ENCODE measurements around the gene JUND. TPM values are rescaled to one million over a fixed set of nuclear protein-coding genes. Genes with fewer than 3 reads are reported as not detected.

Gene JUND
- polyA plus RNA-seq, 1 donor (not counting 4 experiments of a cell fraction or from before 2014, with no cell fraction given) = 17.2 TPM

GRCh38 chr19:18286973-18287635 lies 5.7 kb upstream of the JUND start:
- Histone ChIP-seq H4K20me1 (ENCODE audit: control insufficient read depth, extremely low read depth, insufficient read depth, low read length) (no peaks in the 10 kb centered on the region), H2AFZ (ENCODE audit: control insufficient read depth, low read length) (peak overlapping the region; percentile 38), H3K9me3 (ENCODE audit: control insufficient read depth, low read depth, low read length) (no peaks in the 10 kb centered on the region), H3K9me1 (ENCODE audit: control insufficient read depth, extremely low read depth, insufficient read depth, low read length) (peaks cover 2% of the 10 kb centered on the region), H3K27me3 (ENCODE audit: control insufficient read depth, extremely low read depth, insufficient read depth, low read length) (no peaks in the 10 kb centered on the region), H3K4me1 (ENCODE audit: control insufficient read depth, extremely low read depth, insufficient read depth, low read length) (peaks cover 13% of the 10 kb centered on the region), H3K36me3 (ENCODE audit: control insufficient read depth in 2 of 2, extremely low read depth in 1 of 2, insufficient read depth in 2 of 2, low read length in 2 of 2) (no peaks in the 10 kb centered on the region), H3K27ac (ENCODE audit: control insufficient read depth, insufficient read depth, low read length) (no peak overlapping the region), H3K79me2 (ENCODE audit: control insufficient read depth, insufficient read depth, low read length) (no peaks in the 10 kb centered on the region), H3K9ac (ENCODE audit: control insufficient read depth, extremely low read depth, insufficient read depth, low read length) (no peak overlapping the region), H3K4me3 (ENCODE audit: control insufficient read depth in 2 of 3, extremely low read depth in 1 of 3, insufficient read depth in 2 of 3, low read depth in 1 of 3, low read length in 3 of 3) (no peak overlapping the region), H3K4me2 (ENCODE audit: control insufficient read depth, extremely low read depth, insufficient read depth, low read depth, low read length) (no peak overlapping the region)
- dilution Hi-C loops (cut with MboI; ENCODE audit: extremely low pct_ligation_motif_present, low sequenced_read_pairs) = no loop called here
- no peak for DNase-seq (ENCODE audit: low read depth, low spot score)
- TF ChIP-seq CTCF (optimal IDR thresholded peaks at IDR 0.05 in 1 of 3, IDR thresholded peaks at IDR 0.05 in 1 of 3, conservative IDR thresholded peaks at IDR 0.05 in 1 of 3; ENCODE audit: extremely low read depth in 1 of 3, insufficient read depth in 2 of 3, low read length in 3 of 3) (no peak), EZH2 (IDR thresholded peaks at IDR 0.05; ENCODE audit: low read length) (no peak)
- no peak for FAIRE-seq

- Histone ChIP-seq H2AFZ (ENCODE audit: control insufficient read depth, low read length) (no peak overlapping the region), H3K4me3 (ENCODE audit: control insufficient read depth in 2 of 3, extremely low read depth in 1 of 3, insufficient read depth in 2 of 3, low read depth in 1 of 3, low read length in 3 of 3) (no peak overlapping the region), H3K27me3 (ENCODE audit: control insufficient read depth, extremely low read depth, insufficient read depth, low read length) (no peaks in the 10 kb centered on the region), H3K27ac (ENCODE audit: control insufficient read depth, insufficient read depth, low read length) (no peak overlapping the region), H3K36me3 (ENCODE audit: control insufficient read depth in 2 of 2, extremely low read depth in 1 of 2, insufficient read depth in 2 of 2, low read length in 2 of 2) (no peaks in the 10 kb centered on the region), H3K9ac (ENCODE audit: control insufficient read depth, extremely low read depth, insufficient read depth, low read length) (no peak overlapping the region), H3K4me1 (ENCODE audit: control insufficient read depth, extremely low read depth, insufficient read depth, low read length) (peaks cover 10% of the 10 kb centered on the region), H3K4me2 (ENCODE audit: control insufficient read depth, extremely low read depth, insufficient read depth, low read depth, low read length) (no peak overlapping the region), H3K9me1 (ENCODE audit: control insufficient read depth, extremely low read depth, insufficient read depth, low read length) (peaks cover 2% of the 10 kb centered on the region), H3K79me2 (ENCODE audit: control insufficient read depth, insufficient read depth, low read length) (peaks cover 8% of the 10 kb centered on the region), H4K20me1 (ENCODE audit: control insufficient read depth, extremely low read depth, insufficient read depth, low read length) (no peaks in the 10 kb centered on the region), H3K9me3 (ENCODE audit: control insufficient read depth, low read depth, low read length) (no peaks in the 10 kb centered on the region)
- dilution Hi-C loops (cut with MboI; ENCODE audit: extremely low pct_ligation_motif_present, low sequenced_read_pairs) = no loop called here
- FAIRE-seq (no peak), DNase-seq (ENCODE audit: low read depth, low spot score) (no peak)
- TF ChIP-seq EZH2 (IDR thresholded peaks at IDR 0.05; ENCODE audit: low read length) (no peak), CTCF (optimal IDR thresholded peaks at IDR 0.05 in 1 of 3, IDR thresholded peaks at IDR 0.05 in 1 of 3, conservative IDR thresholded peaks at IDR 0.05 in 1 of 3; ENCODE audit: extremely low read depth in 1 of 3, insufficient read depth in 2 of 3, low read length in 3 of 3) (no peak)
Observed at GRCh38 chr19:18284712-18285360, 3.4 kb upstream of the JUND start.
